Omental fat pad (tissue), 4 donors: Measurements from ENCODE around the gene CEP131. TPM values are rescaled to one million over a fixed set of nuclear protein-coding genes. Genes with fewer than 3 reads are reported as not detected.

Source experiments
- ATAC-seq: fragments of 150-250 bp; one replicate; pipeline ENCODE4 v1.9.1; 2016; ENCODE audit warnings: mild to moderate bottlenecking, moderate library complexity; ENCODE audit not compliant: low FRiP score
- DNase-seq: peaks from one replicate; pipeline ENCODE4 v3.0.0-alpha.2; 2019; ENCODE audit warnings: low spot score
- CTCF ChIP-seq, 3 donors: fragments of 450-650 bp; IDR thresholded peaks; one replicate each; pipeline ENCODE4 v1.5.1; 2016 to 2017; ENCODE audit warnings: antibody characterized with exemption in 3 of 3, mild to moderate bottlenecking in 3 of 3, moderate library complexity in 2 of 3
- total RNA-seq, 4 donors: library from RNA; depleted of rRNA; stranded (reverse); fragments of >200 nt; gene quantifications; one replicate each; pipeline ENCODE4 v1.1.0, GENCODE V29; 2016

The CEP131 gene
- total RNA-seq, 4 donors from 2014 or later, result 3.0 to 11.5 (median 5.6) TPM

GRCh38 chr17:81247339-81247990 is 24.7 kb upstream of the CEP131 start:
- no peak for TF ChIP-seq CTCF (IDR thresholded peaks at IDR 0.05)

DNA sequence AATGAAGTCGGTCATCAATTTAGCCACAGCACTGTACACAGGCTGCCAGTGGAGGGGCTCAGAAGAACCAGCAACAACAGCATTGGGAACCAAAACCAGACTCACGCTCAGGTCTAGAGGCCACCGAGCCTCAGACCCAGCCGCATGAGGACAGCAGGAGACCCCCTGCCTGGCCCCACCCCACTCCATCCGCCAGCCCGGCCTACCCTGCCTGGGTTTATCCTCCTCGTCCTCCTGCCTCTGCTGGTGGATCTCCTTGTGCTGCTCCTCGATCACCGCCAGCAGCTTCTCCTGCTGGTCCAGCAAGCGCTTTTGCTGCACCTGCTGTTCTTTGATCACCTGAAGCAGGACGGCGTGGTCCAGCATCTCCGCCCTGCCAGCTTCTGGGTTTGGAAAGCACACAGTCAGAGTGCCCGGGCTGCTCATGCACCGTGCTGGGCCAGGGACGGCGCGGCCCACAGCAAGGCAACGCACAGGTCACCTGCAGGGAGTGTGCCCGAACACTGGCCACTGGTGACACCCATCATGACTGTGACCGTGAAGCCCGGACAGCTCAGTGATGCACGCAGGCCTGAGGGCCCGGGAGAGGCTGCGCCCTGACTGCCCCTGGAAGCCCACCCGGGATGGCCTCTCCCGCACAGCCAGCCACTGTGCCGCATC is 24.0 kb upstream of the CEP131 start:
- no peak for TF ChIP-seq CTCF (IDR thresholded peaks at IDR 0.05)
- no peak for DNase-seq
- no peak for ATAC-seq

More at GRCh38 chr17:81247339-81247990, 24.7 kb upstream of the CEP131 start:
- ATAC-seq (no peak), DNase-seq (no peak)

- no peak for DNase-seq
- TF ChIP-seq CTCF (IDR thresholded peaks at IDR 0.05), result no peak
- no peak for ATAC-seq
These were observed 23.5 kb upstream of the CEP131 start for GRCh38 chr17:81246343-81246670.

DNA sequence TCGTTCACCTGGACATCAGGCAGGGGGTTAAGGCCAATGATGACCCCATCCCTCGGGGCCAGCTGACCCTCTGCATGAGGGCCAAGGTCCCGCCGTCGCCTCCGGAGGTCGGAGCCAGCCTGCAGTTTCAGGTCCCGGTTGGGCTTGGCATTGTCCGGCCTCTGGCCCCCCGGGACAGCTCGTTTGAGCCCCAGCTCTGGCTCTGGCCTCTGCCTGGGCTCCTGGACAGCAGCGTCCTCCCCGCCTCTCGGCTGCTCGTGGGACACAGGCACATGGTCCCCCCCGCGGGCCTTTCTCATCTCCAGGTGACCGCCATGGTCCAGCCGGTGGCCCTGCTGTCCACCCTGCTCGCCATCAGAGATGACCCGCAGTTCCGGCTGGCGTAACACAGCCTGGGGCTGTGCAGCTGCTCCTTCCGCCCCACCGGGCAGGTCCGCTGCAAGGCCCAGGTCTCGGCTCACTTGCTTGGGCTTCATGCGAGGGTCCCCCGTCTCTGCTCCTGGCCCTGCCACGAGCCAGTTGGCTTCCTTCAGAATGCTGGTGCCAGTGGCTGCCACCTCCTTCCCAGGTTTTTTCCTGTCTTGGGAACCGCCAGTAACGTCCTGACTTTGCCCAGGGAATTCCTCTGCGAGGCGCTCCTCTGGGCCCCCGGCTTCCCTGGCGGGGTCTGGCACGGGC is 23.0 kb upstream of the CEP131 start:
- TF ChIP-seq CTCF (IDR thresholded peaks at IDR 0.05), result no peak
- DNase-seq (no peak), ATAC-seq (no peak)

DNA sequence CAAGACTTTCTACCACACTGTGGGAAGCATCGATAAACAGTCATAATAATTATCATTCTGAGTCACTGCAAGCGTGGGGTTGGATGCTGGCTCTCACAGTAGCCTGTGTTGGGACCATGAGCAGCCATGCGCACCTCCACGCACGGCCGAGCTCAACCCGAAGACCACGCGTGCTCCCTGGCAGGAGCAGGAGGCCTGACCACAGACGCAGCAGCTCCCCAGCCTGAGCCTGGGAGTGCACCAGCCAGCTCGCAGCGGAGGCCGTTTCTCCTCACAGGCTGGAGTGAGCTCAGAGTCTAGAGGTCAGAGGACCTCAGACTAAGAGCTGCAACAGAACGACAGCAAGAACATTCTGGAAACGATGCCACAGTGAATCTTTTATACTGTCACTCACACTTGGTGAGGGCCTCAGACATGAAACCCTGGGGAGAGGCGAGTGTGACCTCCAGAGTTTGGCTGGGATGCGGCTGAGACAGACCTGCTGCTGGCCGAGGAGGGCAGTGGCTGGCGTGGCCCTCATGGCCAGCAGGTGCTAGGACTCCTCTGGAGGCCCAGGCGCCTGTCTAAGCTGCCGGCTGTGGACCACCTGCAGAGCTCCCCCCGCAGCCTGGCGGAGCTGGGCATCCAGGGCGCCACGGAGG is 22.4 kb upstream of the CEP131 start:
- ATAC-seq, result no peak
- TF ChIP-seq CTCF (IDR thresholded peaks at IDR 0.05), result no peak
- no peak for DNase-seq

DNA sequence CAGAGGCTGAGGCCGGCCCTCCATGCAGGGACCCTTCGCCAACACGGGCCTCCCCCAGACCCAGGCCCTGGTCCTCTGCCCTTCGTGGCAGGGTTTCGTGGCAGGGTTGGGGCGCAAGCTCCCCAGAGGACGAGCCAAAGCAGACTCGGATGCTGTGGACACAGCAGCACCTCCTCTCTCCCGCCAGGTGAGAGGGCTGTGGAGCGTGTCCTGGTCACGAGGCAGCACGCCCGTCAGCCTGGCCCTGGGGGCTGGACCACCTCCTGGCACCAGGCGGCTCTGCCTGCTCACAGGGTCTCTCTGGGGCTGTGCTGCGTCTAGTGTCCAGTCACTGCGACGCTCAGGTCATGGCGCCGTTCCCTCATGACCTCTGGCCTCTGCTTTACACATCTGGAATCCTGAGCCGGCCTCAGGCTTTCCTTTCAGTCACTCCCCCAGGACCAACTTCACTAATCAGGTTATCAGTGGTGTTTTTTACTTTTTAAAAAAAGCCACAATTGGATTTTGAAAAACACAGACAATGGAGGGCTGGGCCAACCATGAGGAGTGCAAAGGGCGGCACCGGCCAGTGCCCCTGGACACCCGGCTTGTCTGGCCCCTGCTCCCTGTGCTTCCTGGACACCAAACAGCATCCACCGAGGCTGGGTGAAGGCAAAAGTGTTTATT is 21.7 kb upstream of the CEP131 start:
- DNase-seq (no peak), ATAC-seq (no peak)
- no peak for TF ChIP-seq CTCF (IDR thresholded peaks at IDR 0.05)
